GM21619 (cell line): ENCODE measurements around the gene NDST4.
A peak's percentile ranks its signal among the peaks of the same experiment; 100 is the strongest.

ENCODE experiments used
- ATAC-seq: cut with Tn5 transposase; IDR thresholded peaks from one replicate; pipeline ENCODE4 v1.9.1; 2021; ENCODE audit not compliant: unreplicated experiment

NDST4 gene

DNA sequence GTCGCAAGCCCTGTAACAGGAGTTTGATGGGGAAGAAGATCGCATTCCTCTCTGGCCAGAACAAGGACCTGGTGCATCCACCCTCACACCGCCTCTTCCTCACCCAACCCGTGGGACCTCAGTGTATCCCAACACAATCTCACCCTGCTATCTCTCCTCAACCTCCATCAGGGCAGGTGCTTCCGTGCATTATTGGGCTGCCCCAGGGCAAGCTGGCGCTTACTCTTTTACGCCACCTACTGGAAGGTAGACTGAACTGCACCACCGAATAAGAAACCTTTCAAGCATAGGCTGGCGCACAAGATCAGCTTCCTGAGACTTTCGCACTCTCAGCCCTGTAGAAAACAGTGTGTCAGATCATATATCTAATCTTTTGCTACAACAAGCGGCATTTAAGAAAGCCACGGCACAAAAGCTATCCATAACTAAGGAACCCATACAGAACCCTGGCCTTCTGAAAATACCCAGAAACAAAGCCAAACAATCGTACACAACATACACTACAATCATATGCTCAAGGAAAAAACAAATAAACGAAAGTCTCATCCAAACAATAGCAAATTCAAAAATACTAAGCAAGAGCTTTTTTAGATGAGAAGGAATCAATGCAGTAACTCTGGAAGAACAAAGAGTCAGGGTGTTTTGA lies 305.5 kb downstream of the NDST4 start:
- peak; percentile 98 for ATAC-seq

DNA sequence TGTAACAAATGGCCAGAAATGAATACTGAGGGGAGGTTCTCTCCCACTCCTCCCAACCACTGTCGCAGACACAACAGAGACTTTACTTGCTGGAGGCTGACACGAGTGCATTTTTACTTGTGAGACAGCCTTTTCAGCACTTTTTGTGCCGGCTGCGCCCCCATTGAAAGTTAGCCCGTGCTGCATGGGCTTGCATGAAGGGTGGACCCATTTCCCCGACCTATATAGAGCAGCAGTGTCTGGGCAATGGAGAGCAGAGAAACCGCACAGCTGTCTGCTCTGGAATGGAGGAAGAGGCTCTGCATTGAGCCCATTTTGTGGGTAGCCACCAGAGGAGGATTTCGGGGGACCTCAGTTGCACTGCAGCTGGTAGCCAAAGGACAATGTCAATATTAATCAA lies 306.1 kb downstream of the NDST4 start:
- no peak for ATAC-seq

DNA sequence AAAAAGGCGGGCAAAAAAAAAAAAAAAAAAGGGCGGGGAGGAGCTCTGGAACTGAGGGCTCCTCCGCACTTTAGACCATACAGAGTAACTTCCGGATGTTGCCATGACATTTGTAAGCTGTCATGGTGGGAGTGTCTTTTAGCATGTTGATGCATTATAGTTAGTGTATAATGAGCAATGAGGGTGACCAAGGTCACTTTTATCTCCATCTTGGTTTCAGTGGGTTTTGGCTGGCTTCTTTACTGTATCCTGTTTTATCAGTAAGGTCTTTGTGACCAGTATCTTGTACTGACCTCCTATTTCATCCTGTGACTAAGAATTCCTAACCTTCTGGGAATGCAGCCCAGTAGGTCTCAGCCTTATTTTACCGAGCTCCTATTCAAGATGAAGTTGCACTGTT lies 321.4 kb downstream of the NDST4 start:
- ATAC-seq, result no peak

- ATAC-seq, result no peak
These were observed 327.9 kb downstream of the NDST4 start for GRCh38 chr4:114785570-114785969.

DNA sequence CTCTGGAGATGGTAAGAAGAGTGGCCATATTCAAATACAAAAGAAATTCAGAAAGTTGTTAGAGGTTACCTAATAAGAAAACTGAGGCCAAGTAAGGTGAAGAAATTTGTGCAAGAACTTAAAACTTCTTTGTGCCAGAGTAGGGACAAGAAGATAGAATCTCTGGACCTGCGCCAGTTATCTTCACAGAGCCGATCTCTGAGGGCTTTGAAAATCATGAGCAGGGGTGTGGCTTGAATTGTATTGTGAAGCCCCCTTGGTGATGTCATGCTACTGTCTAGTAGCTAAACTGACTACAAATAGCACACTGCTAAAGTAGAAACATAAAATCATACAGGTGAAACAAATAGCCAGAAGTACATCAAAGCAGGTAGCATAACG lies 330.2 kb downstream of the NDST4 start:
- ATAC-seq, result no peak

- ATAC-seq, result no peak
These were observed 330.8 kb downstream of the NDST4 start for GRCh38 chr4:114782415-114783214.

- ATAC-seq, result no peak
These were observed 333.2 kb downstream of the NDST4 start for GRCh38 chr4:114780205-114780604.
